Spleen (tissue), 11 donors: Measurements from ENCODE around the gene FNBP1. TPM values are rescaled to one million over a fixed set of nuclear protein-coding genes. Genes with fewer than 3 reads are reported as not detected.

Source experiments
- DNase-seq: peaks from one replicate; pipeline ENCODE4 v3.0.0-alpha.2; 2020
- H3K27ac ChIP-seq, 8 donors: fragments of 200-600 bp; sonication (generic) in 7 of 8; 1 replicate in 4 of 8; 2 replicates in 4 of 8; pipeline versions ENCODE4 v1.5.0 to v1.8.0; 2016 to 2021; ENCODE audit warnings: inconsistent platforms in 4 of 8, mild to moderate bottlenecking in 4 of 8, moderate library complexity in 1 of 8
- H3K27me3 ChIP-seq, 7 donors: fragments of 200-600 bp; sonication (generic) in 6 of 7; replicated peaks in 1 of 7; 1 replicate in 4 of 7; 2 replicates in 3 of 7; pipeline versions ENCODE4 v1.5.0 to v1.8.0; 2016 to 2021; ENCODE audit warnings: inconsistent platforms in 3 of 7, mild to moderate bottlenecking in 1 of 7
- H3K36me3 ChIP-seq, 6 donors: fragments of 200-600 bp; sonication (generic) in 5 of 6; 1 replicate in 4 of 6; 2 replicates in 2 of 6; pipeline versions ENCODE4 v1.5.0 to v1.8.0; 2016 to 2021; ENCODE audit warnings: inconsistent platforms in 2 of 6
- H3K4me1 ChIP-seq, 6 donors: fragments of 200-600 bp; sonication (generic) in 5 of 6; 1 replicate in 3 of 6; 2 replicates in 3 of 6; pipeline versions ENCODE4 v1.5.0 to v1.8.0; 2016 to 2021; ENCODE audit warnings: inconsistent platforms in 3 of 6
- H3K4me3 ChIP-seq, 8 donors: fragments of 200-600 bp; sonication (generic) in 7 of 8; 1 replicate in 4 of 8; 2 replicates in 4 of 8; pipeline versions ENCODE4 v1.5.0 to v1.8.0; 2016 to 2021; ENCODE audit warnings: inconsistent platforms in 4 of 8, mild to moderate bottlenecking in 4 of 8, moderate library complexity in 2 of 8
- H3K9me3 ChIP-seq, 8 donors: fragments of 200-600 bp; sonication (generic) in 7 of 8; 1 replicate in 4 of 8; 2 replicates in 4 of 8; pipeline versions ENCODE4 v1.5.0 to v1.8.0; 2016 to 2021; ENCODE audit warnings: inconsistent platforms in 4 of 8
- POLR2A ChIP-seq, 3 donors: fragments of 450-650 bp; IDR thresholded peaks; one replicate each; pipeline ENCODE4 v1.5.1; 2017; ENCODE audit warnings: antibody characterized with exemption in 3 of 3, mild to moderate bottlenecking in 1 of 3
- POLR2AphosphoS5 ChIP-seq, 3 donors: sonication (generic); formaldehyde crosslinking; IDR thresholded peaks; one replicate each; pipeline ENCODE4 v1.5.1; 2017; ENCODE audit warnings: antibody characterized with exemption in 3 of 3
- WGBS, 5 donors: extraction: QIAGEN DNeasy Blood & Tissue Kit in 3 of 5; methylation state at CpG; one replicate each; pipeline versions ENCODE4 v1.1.5 to v1.1.7; 2013 to 2018; 5-methylcytosine and 5-hydroxymethylcytosine counted together
- intact Hi-C: fragments of 100-400 bp; cut with DNase I; formaldehyde crosslinking; loops from one replicate; pipeline ENCODE4 v1.15.0; 2023; ENCODE audit warnings: low total_unique reads
- polyA plus RNA-seq, 3 donors: library from polyadenylated mRNA; stranded (reverse); fragments of 200-250 nt; gene quantifications; one replicate each; pipeline ENCODE4 v1.2.1, GENCODE V29; 2013
- total RNA-seq, 7 donors: library from RNA; depleted of rRNA in 3 of 7; stranded (reverse); fragments of >200 nt in 3 of 7; fragmentation: NEBNext Ultra II Directional in 4 of 7; extraction: Animal tissue kit (Norgen Biotek cat#: 25700) in 4 of 7; gene quantifications; one replicate each; pipeline versions ENCODE4 v1.1.0 to v1.2.1, GENCODE V29; 2016 to 2021
- TF ChIP-seq, protein P1 (sequence below), 11 experiments: fragments of 200-600 bp in 7 of 11; fragments of 450-650 bp in 4 of 11; sonication (generic) in 4 of 11; IDR thresholded peaks in 8 of 11; conservative IDR thresholded peaks in 3 of 11; 1 replicate in 7 of 11; 2 replicates in 4 of 11; pipeline versions ENCODE4 v1.4.0 to v1.8.0; 2016 to 2021; ENCODE audit warnings: antibody characterized with exemption in 11 of 11, inconsistent platforms in 4 of 11, mild to moderate bottlenecking in 1 of 11
- donor health status: healthy with polysubstance abuse.
- donor health status: DM: no; HTN: no; CAD: no; lungs with moderate emphysema.
- donor health status: DM: no; HTN: no; CAD: no.
- donor health status: Bipolar disorder and iron deficiency.
- donor health status: healthy.
- donor health status: DM: no; HTN: no; CAD: no.
- donor health status: DM: yes; HTN: yes; CAD: no.

Gene FNBP1
- total and polyA plus RNA-seq, 10 donors, result 40.6 to 156 (median 146) TPM

DNA sequence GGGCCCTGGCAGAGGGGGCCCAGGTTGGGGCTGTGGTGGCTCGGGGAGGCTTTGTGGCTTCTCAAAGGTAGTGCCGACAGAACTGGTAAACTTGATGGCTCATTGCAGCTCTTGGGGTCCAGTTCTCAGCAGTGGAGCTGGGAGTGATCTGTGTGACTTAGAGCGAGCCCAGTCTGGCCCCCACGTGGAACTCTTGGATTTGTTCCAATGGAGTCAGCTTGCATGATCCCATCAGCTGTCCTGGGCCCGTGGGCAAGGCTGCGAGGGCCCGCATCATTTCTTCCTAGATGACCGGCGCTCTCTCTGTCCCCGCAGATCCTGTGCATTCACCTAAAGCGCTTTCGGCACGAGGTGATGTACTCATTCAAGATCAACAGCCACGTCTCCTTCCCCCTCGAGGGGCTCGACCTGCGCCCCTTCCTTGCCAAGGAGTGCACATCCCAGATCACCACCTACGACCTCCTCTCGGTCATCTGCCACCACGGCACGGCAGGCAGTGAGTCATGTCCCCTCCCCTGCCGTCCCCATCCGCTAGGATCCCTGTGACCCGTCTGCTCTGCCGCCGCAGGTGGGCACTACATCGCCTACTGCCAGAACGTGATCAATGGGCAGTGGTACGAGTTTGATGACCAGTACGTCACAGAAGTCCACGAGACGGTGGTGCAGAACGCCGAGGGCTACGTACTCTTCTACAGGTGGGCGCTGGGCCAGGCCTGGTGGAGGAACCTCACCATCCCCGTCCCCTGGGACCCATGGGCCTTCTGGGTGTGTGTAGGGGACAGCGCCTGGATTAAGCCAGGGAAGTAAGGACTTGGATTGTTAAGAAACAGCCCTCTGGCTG is 168.5 kb downstream of the FNBP1 start:
- no peak for DNase-seq
- Histone ChIP-seq H3K27ac (no peak overlapping the region), H3K9me3 (no peaks in the 10 kb centered on the region), H3K4me1 (peaks cover 0 to 17% (median 11%) of the 10 kb centered on the region in 6 donors), H3K36me3 (peaks cover 0 to 43% (median 24%) of the 10 kb centered on the region in 6 donors), H3K27me3 (no peaks in the 10 kb centered on the region), H3K4me3 (no peak overlapping the region)
- intact Hi-C loops, result no loop called here
- TF ChIP-seq, protein P1, sequence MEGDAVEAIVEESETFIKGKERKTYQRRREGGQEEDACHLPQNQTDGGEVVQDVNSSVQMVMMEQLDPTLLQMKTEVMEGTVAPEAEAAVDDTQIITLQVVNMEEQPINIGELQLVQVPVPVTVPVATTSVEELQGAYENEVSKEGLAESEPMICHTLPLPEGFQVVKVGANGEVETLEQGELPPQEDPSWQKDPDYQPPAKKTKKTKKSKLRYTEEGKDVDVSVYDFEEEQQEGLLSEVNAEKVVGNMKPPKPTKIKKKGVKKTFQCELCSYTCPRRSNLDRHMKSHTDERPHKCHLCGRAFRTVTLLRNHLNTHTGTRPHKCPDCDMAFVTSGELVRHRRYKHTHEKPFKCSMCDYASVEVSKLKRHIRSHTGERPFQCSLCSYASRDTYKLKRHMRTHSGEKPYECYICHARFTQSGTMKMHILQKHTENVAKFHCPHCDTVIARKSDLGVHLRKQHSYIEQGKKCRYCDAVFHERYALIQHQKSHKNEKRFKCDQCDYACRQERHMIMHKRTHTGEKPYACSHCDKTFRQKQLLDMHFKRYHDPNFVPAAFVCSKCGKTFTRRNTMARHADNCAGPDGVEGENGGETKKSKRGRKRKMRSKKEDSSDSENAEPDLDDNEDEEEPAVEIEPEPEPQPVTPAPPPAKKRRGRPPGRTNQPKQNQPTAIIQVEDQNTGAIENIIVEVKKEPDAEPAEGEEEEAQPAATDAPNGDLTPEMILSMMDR (IDR thresholded peaks at IDR 0.05 in 8 of 11, conservative IDR thresholded peaks at IDR 0.05 in 3 of 11), result no peak
- TF ChIP-seq POLR2AphosphoS5 (IDR thresholded peaks at IDR 0.05), result peak in 1 of 3 donors; percentile 15
- WGBS, 5 donors, result 93 to 94% (median 94%) methylated on average over 38 of the region's 38 CpGs

DNA sequence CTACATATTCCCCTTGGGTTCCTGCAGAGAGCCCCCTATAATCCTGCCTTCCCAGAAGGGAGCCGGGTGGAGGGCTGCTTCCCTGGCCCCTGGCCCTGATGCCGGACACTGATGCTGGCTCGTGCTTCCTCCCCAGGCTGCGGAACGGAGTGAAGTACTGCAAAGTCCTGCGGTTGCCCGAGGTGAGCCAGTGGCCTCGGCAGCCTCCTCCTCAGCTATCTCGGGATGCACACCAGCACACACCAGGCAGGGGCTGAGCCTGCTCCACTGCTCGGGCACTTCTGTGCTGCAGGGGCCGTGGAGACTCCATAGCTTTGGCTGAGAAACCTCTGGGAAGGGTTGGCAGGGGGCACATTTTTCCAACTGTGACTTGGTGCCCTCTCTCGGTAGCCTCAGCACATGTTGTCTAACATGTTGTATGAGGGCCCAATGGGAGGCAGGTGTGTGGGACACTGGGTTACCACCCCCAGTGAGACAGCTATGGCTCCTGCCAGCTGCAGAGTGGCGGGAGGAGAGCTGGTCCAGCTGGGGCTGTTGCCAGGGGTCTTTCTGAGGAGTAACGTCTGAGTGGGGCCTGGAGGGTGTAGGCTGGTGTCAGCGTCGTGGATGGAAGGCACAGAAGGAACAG is 169.3 kb downstream of the FNBP1 start:
- DNase-seq, result no peak
- H3K36me3 ChIP-seq, result peaks cover 0 to 48% (median 28%) of the 10 kb centered on the region in 6 donors
- H3K27me3 ChIP-seq, result no peaks in the 10 kb centered on the region
- H3K9me3 ChIP-seq, result no peaks in the 10 kb centered on the region
- 86 to 88% (median 87%) methylated on average over 12 to 16 of the region's 16 CpGs for WGBS, 5 donors
- intact Hi-C loops, result no loop called here
- no peak overlapping the region for H3K4me3 ChIP-seq
- peaks cover 0 to 25% (median 18%) of the 10 kb centered on the region in 6 donors for H3K4me1 ChIP-seq
- no peak overlapping the region for H3K27ac ChIP-seq
- TF ChIP-seq POLR2AphosphoS5 (IDR thresholded peaks at IDR 0.05) (no peak), POLR2A (IDR thresholded peaks at IDR 0.05) (no peak)
- TF ChIP-seq, protein P1 (IDR thresholded peaks at IDR 0.05 in 8 of 11, conservative IDR thresholded peaks at IDR 0.05 in 3 of 11), result no peak

DNA sequence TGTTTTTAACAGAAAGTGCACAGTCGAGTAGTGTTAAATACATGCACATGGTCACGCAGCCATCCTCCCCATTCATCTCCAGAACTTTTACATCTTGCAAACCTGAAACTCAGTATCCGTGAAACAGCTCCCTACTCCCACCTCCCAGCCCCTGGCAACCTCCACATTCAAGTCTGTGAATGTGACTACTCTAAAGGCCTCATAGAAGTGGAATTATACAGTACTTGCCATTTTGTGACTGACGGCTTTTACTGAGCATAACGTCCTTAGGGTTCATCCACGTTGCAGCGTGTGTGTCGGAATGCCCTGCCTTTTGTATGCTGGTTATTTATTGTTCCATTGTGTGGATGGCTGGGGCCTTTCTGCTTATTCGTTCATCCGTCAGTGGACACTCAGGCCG is 171.9 kb downstream of the FNBP1 start:
- Histone ChIP-seq H3K4me1 (peaks cover 0 to 51% (median 27%) of the 10 kb centered on the region in 6 donors), H3K4me3 (no peak overlapping the region), H3K27ac (no peak overlapping the region), H3K9me3 (no peaks in the 10 kb centered on the region), H3K27me3 (no peaks in the 10 kb centered on the region), H3K36me3 (peaks cover 0 to 52% (median 33%) of the 10 kb centered on the region in 6 donors)
- no peak for DNase-seq
- TF ChIP-seq, protein P1 (IDR thresholded peaks at IDR 0.05 in 8 of 11, conservative IDR thresholded peaks at IDR 0.05 in 3 of 11), result no peak
- no peak for TF ChIP-seq POLR2AphosphoS5 (IDR thresholded peaks at IDR 0.05)
- TF ChIP-seq POLR2A (IDR thresholded peaks at IDR 0.05), result no peak
- 94 to 95% (median 94%) methylated on average over 10 to 11 of the region's 11 CpGs for WGBS, 5 donors
- intact Hi-C loops, result no loop called here
